Prostate gland (tissue), 2 donors: Measurements from ENCODE around the gene STK11. TPM values are rescaled to one million over a fixed set of nuclear protein-coding genes. Genes with fewer than 3 reads are reported as not detected.

Source experiments
- DNase-seq: peaks from one replicate; pipeline ENCODE4 v3.0.0-alpha.2; 2019; ENCODE audit warnings: low spot score
- H3K27ac ChIP-seq, 2 donors: fragments of 200-600 bp; sonication (generic); 2 replicates each; pipeline ENCODE4 v1.5.1; 2017 to 2019
- H3K27me3 ChIP-seq: fragments of 200-600 bp; sonication (generic); replicated peaks from 2 replicates; pipeline ENCODE4 v1.5.1; 2019; ENCODE audit not compliant: insufficient read depth
- H3K36me3 ChIP-seq, 2 donors: fragments of 200-600 bp; sonication (generic); 1 replicate in 1 of 2; 2 replicates in 1 of 2; pipeline versions ENCODE4 v1.5.1 to v1.8.1; 2017 to 2019
- H3K4me1 ChIP-seq: fragments of 200-600 bp; sonication (generic); replicated peaks from 2 replicates; pipeline ENCODE4 v1.5.1; 2019
- H3K4me3 ChIP-seq, 2 donors: fragments of 200-600 bp; sonication (generic); 2 replicates each; pipeline ENCODE4 v1.5.1; 2017 to 2019
- H3K9me3 ChIP-seq: fragments of 200-600 bp; sonication (generic); 2 replicates; pipeline ENCODE4 v1.5.1; 2017
- POLR2A ChIP-seq: fragments of 450-650 bp; IDR thresholded peaks from one replicate; pipeline ENCODE4 v1.6.1; 2016; ENCODE audit warnings: antibody characterized with exemption, mild to moderate bottlenecking
- POLR2AphosphoS5 ChIP-seq: sonication (generic); formaldehyde crosslinking; IDR thresholded peaks from one replicate; pipeline ENCODE4 v1.6.1; 2017; ENCODE audit warnings: antibody characterized with exemption
- WGBS: methylation state at CpG from one replicate; pipeline ENCODE4 v1.1.5; 2018; 5-methylcytosine and 5-hydroxymethylcytosine counted together
- intact Hi-C: fragments of 100-400 bp; cut with DNase I; formaldehyde crosslinking; loops from one replicate; pipeline ENCODE4 v1.14.2; 2022
- total RNA-seq, 2 donors: library from RNA; depleted of rRNA; stranded (reverse); fragments of >200 nt; gene quantifications; one replicate each; pipeline ENCODE4 v1.1.0, GENCODE V29; 2016
- TF ChIP-seq, protein P1 (sequence below), 4 experiments: fragments of 200-600 bp in 2 of 4; fragments of 450-650 bp in 2 of 4; sonication (generic) in 2 of 4; IDR thresholded peaks; 1 replicate in 3 of 4; 2 replicates in 1 of 4; pipeline ENCODE4 v1.5.1; 2016 to 2019; ENCODE audit warnings: antibody characterized with exemption in 4 of 4, mild to moderate bottlenecking in 2 of 4, moderate library complexity in 2 of 4

Gene STK11
- total RNA-seq, 2 donors from 2014 or later, result 75.1 to 157 TPM

DNA sequence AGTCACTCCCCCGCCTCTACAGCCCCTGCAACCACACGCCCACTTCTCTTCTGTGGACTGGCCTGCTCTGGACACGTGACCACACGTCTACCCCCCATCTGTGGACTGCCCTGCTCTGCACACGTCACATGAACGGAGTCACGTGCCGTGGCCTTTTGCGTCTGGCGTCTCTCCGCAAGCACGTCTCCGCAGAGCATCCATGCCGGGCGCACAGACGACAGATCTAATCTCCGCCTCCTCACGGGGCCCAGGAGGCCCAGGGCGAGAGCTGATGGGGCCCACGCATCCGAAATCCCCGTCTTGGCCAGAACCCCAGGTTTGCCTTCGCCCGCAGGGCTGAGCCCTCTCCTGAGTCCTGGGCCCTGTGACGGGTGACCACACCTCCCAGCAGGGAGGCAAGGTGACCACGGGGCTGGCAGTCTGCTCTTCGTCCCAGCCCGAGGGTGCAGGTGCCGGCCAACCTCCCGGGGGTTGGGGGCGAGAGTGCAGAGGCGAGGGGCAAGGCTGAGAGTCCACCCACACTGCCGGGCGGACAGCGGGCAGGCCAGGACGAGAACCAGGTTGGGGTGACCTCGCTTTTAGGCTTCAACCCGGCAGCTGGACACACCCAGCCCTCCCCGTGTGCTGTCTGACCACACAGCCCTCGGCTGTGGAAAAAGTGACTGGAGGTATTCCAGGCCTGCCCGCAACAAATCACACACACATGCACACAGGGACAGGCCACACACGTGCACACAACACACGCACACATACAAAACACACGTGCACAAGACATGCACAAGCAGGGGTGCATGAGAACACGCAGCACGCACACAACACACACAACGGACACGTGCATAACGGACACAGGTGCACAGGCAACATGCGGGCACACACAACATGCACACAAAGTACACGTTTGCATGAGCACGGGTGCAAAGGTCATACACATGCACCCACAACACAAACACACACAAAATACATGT lies 35.4 kb upstream of the STK11 start:
- TF ChIP-seq POLR2AphosphoS5 (peak; percentile 55), POLR2A (no peak)
- 68% methylated on average over 48 of the region's 52 CpGs for WGBS
- H3K4me3 ChIP-seq, result no peak overlapping the region
- H3K4me1 ChIP-seq, result peaks cover 22% of the 10 kb centered on the region
- H3K36me3 ChIP-seq, result no peaks in the 10 kb centered on the region
- intact Hi-C loops, result loop anchor here (5.0 kb wide), 1 partner anchor 38 kb away; no protein-coding TSS in a partner anchor
- peak overlapping the region; percentile 62 to 69 for H3K27ac ChIP-seq
- no peaks in the 10 kb centered on the region for H3K27me3 ChIP-seq
- no peaks in the 10 kb centered on the region for H3K9me3 ChIP-seq
- peak; percentile 53 for DNase-seq

DNA sequence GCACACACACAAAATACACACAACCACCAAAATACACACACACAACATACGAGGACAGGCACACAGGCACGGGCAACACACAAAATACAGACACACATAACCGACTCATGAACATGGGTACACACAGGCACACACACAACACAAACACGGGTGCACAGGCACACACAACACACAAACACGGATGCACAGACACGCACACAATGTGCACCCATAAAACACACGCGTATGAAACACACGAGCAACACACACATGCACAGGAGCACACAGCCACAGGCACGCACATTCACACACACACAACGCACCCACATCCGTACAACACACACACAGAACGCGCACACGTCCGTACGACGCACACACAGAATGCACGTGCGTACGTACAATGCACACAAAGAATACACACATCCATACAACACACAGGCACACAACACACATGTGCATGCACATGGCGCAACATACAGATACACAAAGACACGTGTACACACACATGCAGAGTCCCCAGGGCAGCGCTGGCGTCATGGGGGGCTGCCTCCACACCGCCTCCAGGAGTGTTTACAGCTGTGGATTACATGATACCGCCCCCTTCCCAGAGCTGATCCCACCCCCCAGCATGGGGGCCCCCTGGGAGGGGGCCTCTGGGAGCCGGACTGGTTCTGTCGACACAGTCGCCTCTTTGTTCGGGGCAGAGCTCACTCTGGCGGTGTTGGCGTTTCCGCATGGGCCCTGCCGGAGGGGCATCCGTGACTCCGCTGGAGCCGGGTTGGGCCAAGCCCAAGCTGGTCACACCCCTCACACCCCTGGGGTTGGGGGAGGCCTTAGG lies 34.4 kb upstream of the STK11 start:
- Histone ChIP-seq H3K27me3 (no peaks in the 10 kb centered on the region), H3K9me3 (no peaks in the 10 kb centered on the region), H3K36me3 (no peaks in the 10 kb centered on the region), H3K27ac (peak overlapping the region; percentile 89 to 97), H3K4me1 (peaks cover 22% of the 10 kb centered on the region), H3K4me3 (peak overlapping the region; percentile 1 to 100)
- DNase-seq, result no peak
- no peak for TF ChIP-seq POLR2AphosphoS5
- TF ChIP-seq POLR2A, result no peak
- TF ChIP-seq, protein P1, sequence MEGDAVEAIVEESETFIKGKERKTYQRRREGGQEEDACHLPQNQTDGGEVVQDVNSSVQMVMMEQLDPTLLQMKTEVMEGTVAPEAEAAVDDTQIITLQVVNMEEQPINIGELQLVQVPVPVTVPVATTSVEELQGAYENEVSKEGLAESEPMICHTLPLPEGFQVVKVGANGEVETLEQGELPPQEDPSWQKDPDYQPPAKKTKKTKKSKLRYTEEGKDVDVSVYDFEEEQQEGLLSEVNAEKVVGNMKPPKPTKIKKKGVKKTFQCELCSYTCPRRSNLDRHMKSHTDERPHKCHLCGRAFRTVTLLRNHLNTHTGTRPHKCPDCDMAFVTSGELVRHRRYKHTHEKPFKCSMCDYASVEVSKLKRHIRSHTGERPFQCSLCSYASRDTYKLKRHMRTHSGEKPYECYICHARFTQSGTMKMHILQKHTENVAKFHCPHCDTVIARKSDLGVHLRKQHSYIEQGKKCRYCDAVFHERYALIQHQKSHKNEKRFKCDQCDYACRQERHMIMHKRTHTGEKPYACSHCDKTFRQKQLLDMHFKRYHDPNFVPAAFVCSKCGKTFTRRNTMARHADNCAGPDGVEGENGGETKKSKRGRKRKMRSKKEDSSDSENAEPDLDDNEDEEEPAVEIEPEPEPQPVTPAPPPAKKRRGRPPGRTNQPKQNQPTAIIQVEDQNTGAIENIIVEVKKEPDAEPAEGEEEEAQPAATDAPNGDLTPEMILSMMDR (IDR thresholded peaks at IDR 0.05), result no peak
- intact Hi-C loops, result loop anchor here (5.0 kb wide), 1 partner anchor 39 kb away; no protein-coding TSS in a partner anchor
- WGBS, result 48% methylated on average over 38 of the region's 38 CpGs

DNA sequence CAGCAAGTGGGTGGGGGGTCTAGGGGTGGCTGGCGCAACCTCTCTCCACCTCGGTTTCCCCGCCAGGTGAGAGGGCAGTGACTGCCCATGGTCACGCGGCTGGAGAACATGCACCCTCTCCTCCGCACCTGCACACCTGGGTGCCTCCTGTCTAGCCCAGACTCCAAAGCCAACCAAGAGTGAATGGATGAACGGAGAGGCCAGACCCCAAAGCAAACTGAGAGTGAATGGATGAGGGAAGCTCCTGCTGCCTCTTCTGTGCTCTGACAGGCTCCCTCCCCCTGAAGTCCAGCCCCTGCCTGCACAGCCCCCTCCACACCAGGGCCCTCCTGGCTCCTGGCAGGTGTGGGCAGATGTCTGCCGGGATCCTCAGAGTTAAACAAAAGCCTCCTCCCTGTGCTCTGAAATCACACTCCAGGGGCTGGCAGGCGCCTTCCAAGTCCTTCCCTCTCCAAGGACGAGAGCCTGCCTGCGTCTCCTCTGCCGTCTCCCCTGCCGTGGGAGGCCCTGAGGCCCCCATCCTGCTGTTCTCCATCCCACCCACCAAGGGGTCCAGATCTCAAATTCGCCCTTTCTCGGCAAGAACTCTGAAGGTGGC lies 33.7 kb upstream of the STK11 start:
- Histone ChIP-seq H3K4me1 (peaks cover 22% of the 10 kb centered on the region), H3K9me3 (no peaks in the 10 kb centered on the region), H3K36me3 (no peaks in the 10 kb centered on the region), H3K4me3 (peak overlapping the region; percentile 5 to 100), H3K27ac (peak overlapping the region; percentile 89 to 97), H3K27me3 (no peaks in the 10 kb centered on the region)
- 29% methylated on average over 15 of the region's 15 CpGs for WGBS
- intact Hi-C loops, result loop anchor here (5.0 kb wide), 1 partner anchor 40 kb away; no protein-coding TSS in a partner anchor
- DNase-seq, result no peak
- TF ChIP-seq, protein P1 (IDR thresholded peaks at IDR 0.05), result no peak
- TF ChIP-seq POLR2AphosphoS5, result no peak

DNA sequence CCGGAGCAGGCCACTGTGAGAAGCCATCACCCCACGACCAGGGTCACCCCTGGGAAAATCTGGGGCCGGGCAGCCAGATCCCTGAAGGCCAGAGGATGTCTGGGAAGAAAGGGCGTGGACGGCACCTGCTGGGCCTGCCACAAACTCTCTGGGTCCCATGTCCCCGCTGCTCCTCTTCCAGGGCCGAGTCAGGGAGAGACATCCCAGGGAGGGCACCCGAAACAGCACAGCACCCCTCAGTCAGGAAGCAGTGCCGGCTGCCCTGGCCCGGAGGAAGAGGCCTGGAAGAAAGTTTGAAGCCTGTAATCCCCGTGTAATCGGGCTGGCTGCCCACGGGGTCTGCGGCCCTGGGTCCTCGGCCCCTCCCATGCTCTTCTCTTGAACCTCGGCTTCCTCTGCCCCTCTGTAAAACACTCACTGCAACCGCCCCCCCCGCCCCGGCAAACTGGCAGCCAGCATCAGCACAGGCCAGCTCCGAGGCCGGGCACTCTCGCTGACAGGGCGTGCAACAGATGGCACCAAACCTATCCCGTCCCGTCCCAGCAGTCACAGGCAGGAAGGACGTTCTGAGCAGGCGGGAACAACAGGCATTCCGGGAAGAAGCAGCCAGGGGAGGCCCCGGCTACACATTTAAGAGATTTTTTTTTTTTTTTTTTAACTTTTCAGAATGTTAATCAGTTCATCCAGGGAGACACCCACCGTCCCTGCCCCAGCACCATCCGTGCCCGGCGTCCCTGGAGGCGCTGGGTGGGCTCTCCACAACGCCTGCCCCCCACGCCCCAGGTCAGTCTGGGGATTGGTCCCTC lies 33.0 kb upstream of the STK11 start:
- Histone ChIP-seq H3K27ac (peak overlapping the region; percentile 89 to 97), H3K27me3 (no peaks in the 10 kb centered on the region), H3K4me1 (peaks cover 22% of the 10 kb centered on the region), H3K4me3 (peak overlapping the region; percentile 91 to 100), H3K9me3 (no peaks in the 10 kb centered on the region), H3K36me3 (no peaks in the 10 kb centered on the region)
- intact Hi-C loops, result loop anchor here (5.0 kb wide), 1 partner anchor 40 kb away; no protein-coding TSS in a partner anchor
- DNase-seq, result peak; percentile 84
- 9% methylated on average over 33 of the region's 36 CpGs for WGBS
- TF ChIP-seq POLR2A (peak; percentile 43), POLR2AphosphoS5 (peak; percentile 73)
- TF ChIP-seq, protein P1 (IDR thresholded peaks at IDR 0.05), result no peak
